Neural cell (in vitro differentiated cells): ENCODE measurements around the gene HECTD1. TPM values are rescaled to one million over a fixed set of nuclear protein-coding genes. Genes with fewer than 3 reads are reported as not detected.

Source experiments
- H2AFZ ChIP-seq: fragments of 200-600, 300-800 bp; sonication (generic), shearing (Covaris generic); 2 replicates; pipeline ENCODE4 v1.6.0; 2014; ENCODE audit warnings: low read depth, mild to moderate bottlenecking, antibody characterized with exemption, low read length, moderate library complexity
- H3F3A ChIP-seq: fragments of 200-600 bp; shearing (Covaris generic); 2 replicates; pipeline ENCODE4 v1.6.1; 2016; ENCODE audit warnings: mild to moderate bottlenecking, moderate library complexity, mixed read lengths, antibody characterized with exemption, low read length; ENCODE audit not compliant: insufficient read depth, poor library complexity, severe bottlenecking
- H3K27ac ChIP-seq: fragments of 200-600, 300-800 bp; sonication (generic), shearing (Covaris generic); 2 replicates; pipeline ENCODE4 v1.5.1; 2014; ENCODE audit warnings: mild to moderate bottlenecking, low read length, moderate library complexity
- H3K27me3 ChIP-seq: fragments of 300-800, 200-600 bp; sonication (generic), shearing (Covaris generic); 2 replicates; pipeline ENCODE4 v1.6.0; 2014; ENCODE audit warnings: mild to moderate bottlenecking, low read depth, low read length, moderate library complexity; ENCODE audit not compliant: insufficient read depth
- H3K36me3 ChIP-seq: fragments of 300-800, 200-600 bp; sonication (generic), shearing (Covaris generic); 2 replicates; pipeline ENCODE4 v1.5.1; 2014; ENCODE audit warnings: mild to moderate bottlenecking, antibody characterized with exemption, low read length, moderate library complexity; ENCODE audit not compliant: insufficient read depth
- H3K4me2 ChIP-seq: fragments of 300-800, 200-600 bp; sonication (generic), shearing (Covaris generic); 2 replicates; pipeline ENCODE4 v1.6.0; 2014; ENCODE audit warnings: mild to moderate bottlenecking, low read length
- H3K4me3 ChIP-seq: fragments of 300-800, 200-600 bp; sonication (generic), shearing (Covaris generic); 2 replicates; pipeline ENCODE4 v1.5.1; 2014; ENCODE audit warnings: mild to moderate bottlenecking, low read length, moderate library complexity
- H3K79me2 ChIP-seq: fragments of 200-600 bp; shearing (Covaris generic); replicated peaks from 2 replicates; pipeline ENCODE4 v1.6.0; 2014; ENCODE audit warnings: mild to moderate bottlenecking, low read length, moderate library complexity; ENCODE audit not compliant: insufficient read depth
- H3K9ac ChIP-seq: fragments of 300-800, 200-600 bp; sonication (generic), shearing (Covaris generic); 2 replicates; pipeline ENCODE4 v1.6.1; 2016; ENCODE audit warnings: mild to moderate bottlenecking, low read length, mixed read lengths
- H3K9me2 ChIP-seq: fragments of 200-600 bp; shearing (Covaris generic); 2 replicates; pipeline ENCODE4 v1.6.1; 2016; ENCODE audit warnings: mild to moderate bottlenecking, low read length, mixed read lengths; ENCODE audit not compliant: insufficient read depth
- H3K9me3 ChIP-seq: fragments of 200-600, 300-800 bp; sonication (generic), shearing (Covaris generic); 2 replicates; pipeline ENCODE4 v1.6.1; 2016; ENCODE audit warnings: mild to moderate bottlenecking, mixed run types, low read length, moderate library complexity, mixed read lengths
- H4K20me1 ChIP-seq: fragments of 200-600 bp; shearing (Covaris generic); 2 replicates; pipeline ENCODE4 v1.6.1; 2016; ENCODE audit warnings: mild to moderate bottlenecking, mixed run types; ENCODE audit not compliant: insufficient read depth
- EP300 ChIP-seq: fragments of 450-650 bp; conservative IDR thresholded peaks from 2 replicates; pipeline ENCODE4 v1.6.1; 2014; ENCODE audit warnings: antibody characterized with exemption, mild to moderate bottlenecking, moderate library complexity; ENCODE audit not compliant: poor library complexity, severe bottlenecking
- EZH2 ChIP-seq: fragments of 200-600, 300-800 bp; shearing (Covaris generic), sonication (generic); IDR thresholded peaks from 2 replicates; pipeline ENCODE4 v1.6.1; 2014; ENCODE audit warnings: antibody characterized with exemption, low read length, borderline replicate concordance, mild to moderate bottlenecking; ENCODE audit not compliant: insufficient read depth, poor library complexity, severe bottlenecking
- MXI1 ChIP-seq: fragments of 450-650 bp; conservative IDR thresholded peaks from 2 replicates; pipeline ENCODE4 v1.6.1; 2014; ENCODE audit warnings: antibody characterized with exemption, mild to moderate bottlenecking; ENCODE audit not compliant: poor library complexity, severe bottlenecking
- POLR2AphosphoS5 ChIP-seq: IDR thresholded peaks from 2 replicates; pipeline ENCODE4 v1.6.1; 2012
- RAD21 ChIP-seq: fragments of 450-650 bp; conservative IDR thresholded peaks from 2 replicates; pipeline ENCODE4 v1.6.1; 2014; ENCODE audit warnings: antibody characterized with exemption, mild to moderate bottlenecking, moderate library complexity
- SMC3 ChIP-seq: fragments of 450-650 bp; conservative IDR thresholded peaks from 2 replicates; pipeline ENCODE4 v1.6.1; 2014; ENCODE audit warnings: antibody characterized with exemption, mild to moderate bottlenecking, moderate library complexity; ENCODE audit not compliant: poor library complexity
- TAF1 ChIP-seq: IDR thresholded peaks from 2 replicates; pipeline ENCODE4 v1.6.1; 2012; ENCODE audit warnings: low read depth
- polyA plus RNA-seq: library from polyadenylated mRNA; depleted of rRNA; stranded (reverse); fragments of >200 nt; gene quantifications from 2 replicates; pipeline ENCODE4 v1.2.3, GENCODE V29; 2014
- TF ChIP-seq, protein P1 (sequence below): fragments of 450-650 bp; IDR thresholded peaks from 2 replicates; pipeline ENCODE4 v1.5.1; 2014; ENCODE audit warnings: antibody characterized with exemption, mild to moderate bottlenecking, moderate library complexity; ENCODE audit not compliant: poor library complexity, severe bottlenecking
- TF ChIP-seq, protein P2 (sequence below): IDR thresholded peaks from 2 replicates; pipeline ENCODE4 v1.6.1; 2012; ENCODE audit warnings: borderline replicate concordance

HECTD1 gene
- polyA plus RNA-seq, 1 donor from 2014 or later = 144 TPM

DNA sequence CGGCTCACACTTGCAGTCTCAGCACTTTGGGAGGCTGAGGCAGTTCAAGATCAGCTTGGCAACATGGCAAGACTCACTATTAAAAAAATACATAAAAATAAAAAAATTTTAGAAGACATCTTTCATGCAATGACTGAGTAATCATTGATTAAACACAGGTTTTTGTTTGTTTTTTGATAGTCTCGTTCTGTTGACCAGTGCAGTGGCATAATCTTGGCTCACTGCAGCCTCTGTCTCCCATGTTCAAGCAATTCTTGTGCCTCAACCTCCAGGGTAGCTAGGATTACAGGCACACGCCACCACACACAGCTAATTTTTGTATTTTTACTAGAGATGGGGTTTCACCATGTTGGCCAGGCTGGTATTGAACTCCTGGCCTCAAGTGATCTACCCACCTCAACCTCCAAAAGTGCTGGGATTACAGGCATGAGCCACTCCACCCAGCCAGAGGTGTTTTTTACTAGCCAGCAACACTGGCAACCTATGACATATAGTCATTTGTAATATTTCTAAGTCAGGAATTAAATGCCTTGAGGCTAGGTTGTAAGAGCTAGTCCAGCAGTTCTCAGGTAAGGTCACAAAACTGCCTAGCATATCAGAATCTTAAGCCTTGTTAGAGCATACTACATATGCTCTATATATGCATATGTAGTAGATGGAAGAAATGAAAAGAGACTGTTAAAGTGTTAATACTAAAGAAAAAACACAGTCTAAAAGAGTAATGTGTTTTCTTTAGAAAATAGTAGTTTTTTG, 27.1 kb downstream of the HECTD1 start:
- Histone ChIP-seq H3K27ac (no peak overlapping the region), H3K9ac (no peak overlapping the region), H3K9me2 (no peaks in the 10 kb centered on the region), H3K4me3 (no peak overlapping the region), H2AFZ (no peak overlapping the region), H3K79me2 (no peaks in the 10 kb centered on the region), H3K4me2 (no peak overlapping the region), H3K36me3 (peaks cover 3% of the 10 kb centered on the region), H3F3A (no peaks in the 10 kb centered on the region), H3K27me3 (no peaks in the 10 kb centered on the region), H3K9me3 (no peaks in the 10 kb centered on the region), H4K20me1 (no peaks in the 10 kb centered on the region)
- TF ChIP-seq TAF1 (no peak), SMC3 (no peak), RAD21 (no peak), EP300 (no peak), POLR2AphosphoS5 (no peak), EZH2 (no peak), MXI1 (no peak)
- TF ChIP-seq, protein P1, sequence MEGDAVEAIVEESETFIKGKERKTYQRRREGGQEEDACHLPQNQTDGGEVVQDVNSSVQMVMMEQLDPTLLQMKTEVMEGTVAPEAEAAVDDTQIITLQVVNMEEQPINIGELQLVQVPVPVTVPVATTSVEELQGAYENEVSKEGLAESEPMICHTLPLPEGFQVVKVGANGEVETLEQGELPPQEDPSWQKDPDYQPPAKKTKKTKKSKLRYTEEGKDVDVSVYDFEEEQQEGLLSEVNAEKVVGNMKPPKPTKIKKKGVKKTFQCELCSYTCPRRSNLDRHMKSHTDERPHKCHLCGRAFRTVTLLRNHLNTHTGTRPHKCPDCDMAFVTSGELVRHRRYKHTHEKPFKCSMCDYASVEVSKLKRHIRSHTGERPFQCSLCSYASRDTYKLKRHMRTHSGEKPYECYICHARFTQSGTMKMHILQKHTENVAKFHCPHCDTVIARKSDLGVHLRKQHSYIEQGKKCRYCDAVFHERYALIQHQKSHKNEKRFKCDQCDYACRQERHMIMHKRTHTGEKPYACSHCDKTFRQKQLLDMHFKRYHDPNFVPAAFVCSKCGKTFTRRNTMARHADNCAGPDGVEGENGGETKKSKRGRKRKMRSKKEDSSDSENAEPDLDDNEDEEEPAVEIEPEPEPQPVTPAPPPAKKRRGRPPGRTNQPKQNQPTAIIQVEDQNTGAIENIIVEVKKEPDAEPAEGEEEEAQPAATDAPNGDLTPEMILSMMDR = no peak
- TF ChIP-seq, protein P2, sequence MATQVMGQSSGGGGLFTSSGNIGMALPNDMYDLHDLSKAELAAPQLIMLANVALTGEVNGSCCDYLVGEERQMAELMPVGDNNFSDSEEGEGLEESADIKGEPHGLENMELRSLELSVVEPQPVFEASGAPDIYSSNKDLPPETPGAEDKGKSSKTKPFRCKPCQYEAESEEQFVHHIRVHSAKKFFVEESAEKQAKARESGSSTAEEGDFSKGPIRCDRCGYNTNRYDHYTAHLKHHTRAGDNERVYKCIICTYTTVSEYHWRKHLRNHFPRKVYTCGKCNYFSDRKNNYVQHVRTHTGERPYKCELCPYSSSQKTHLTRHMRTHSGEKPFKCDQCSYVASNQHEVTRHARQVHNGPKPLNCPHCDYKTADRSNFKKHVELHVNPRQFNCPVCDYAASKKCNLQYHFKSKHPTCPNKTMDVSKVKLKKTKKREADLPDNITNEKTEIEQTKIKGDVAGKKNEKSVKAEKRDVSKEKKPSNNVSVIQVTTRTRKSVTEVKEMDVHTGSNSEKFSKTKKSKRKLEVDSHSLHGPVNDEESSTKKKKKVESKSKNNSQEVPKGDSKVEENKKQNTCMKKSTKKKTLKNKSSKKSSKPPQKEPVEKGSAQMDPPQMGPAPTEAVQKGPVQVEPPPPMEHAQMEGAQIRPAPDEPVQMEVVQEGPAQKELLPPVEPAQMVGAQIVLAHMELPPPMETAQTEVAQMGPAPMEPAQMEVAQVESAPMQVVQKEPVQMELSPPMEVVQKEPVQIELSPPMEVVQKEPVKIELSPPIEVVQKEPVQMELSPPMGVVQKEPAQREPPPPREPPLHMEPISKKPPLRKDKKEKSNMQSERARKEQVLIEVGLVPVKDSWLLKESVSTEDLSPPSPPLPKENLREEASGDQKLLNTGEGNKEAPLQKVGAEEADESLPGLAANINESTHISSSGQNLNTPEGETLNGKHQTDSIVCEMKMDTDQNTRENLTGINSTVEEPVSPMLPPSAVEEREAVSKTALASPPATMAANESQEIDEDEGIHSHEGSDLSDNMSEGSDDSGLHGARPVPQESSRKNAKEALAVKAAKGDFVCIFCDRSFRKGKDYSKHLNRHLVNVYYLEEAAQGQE = no peak

DNA sequence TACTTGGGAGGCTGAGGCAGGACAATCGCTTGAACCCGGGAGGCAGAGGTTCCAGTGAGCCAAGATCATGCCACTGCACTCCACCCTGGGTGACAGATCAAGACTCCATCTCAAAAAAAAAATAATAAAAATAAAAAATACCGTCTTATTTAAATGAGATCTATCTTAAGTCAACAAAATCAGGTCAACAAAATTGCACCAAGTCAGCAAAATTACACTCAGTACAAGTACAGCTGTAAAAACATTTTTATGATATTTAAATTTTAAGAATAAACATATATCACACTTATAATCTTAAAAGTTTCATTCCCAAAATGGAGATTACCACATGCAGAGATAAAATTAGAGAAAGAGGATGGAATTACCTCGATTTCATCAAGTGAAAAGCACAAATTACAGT, 33.2 kb downstream of the HECTD1 start:
- no peaks in the 10 kb centered on the region for H3K9me3 ChIP-seq
- no peaks in the 10 kb centered on the region for H4K20me1 ChIP-seq
- no peaks in the 10 kb centered on the region for H3K27me3 ChIP-seq
- H3K79me2 ChIP-seq = no peaks in the 10 kb centered on the region
- H3K4me2 ChIP-seq = no peak overlapping the region
- H3K27ac ChIP-seq = no peak overlapping the region
- H3K4me3 ChIP-seq = no peak overlapping the region
- no peaks in the 10 kb centered on the region for H3F3A ChIP-seq
- H3K9me2 ChIP-seq = no peaks in the 10 kb centered on the region
- TF ChIP-seq SMC3 (no peak), POLR2AphosphoS5 (no peak), EP300 (no peak), MXI1 (no peak), TAF1 (no peak), EZH2 (no peak)
- TF ChIP-seq, protein P2 = no peak
- TF ChIP-seq, protein P1 = no peak
- H2AFZ ChIP-seq = no peak overlapping the region
- H3K9ac ChIP-seq = no peak overlapping the region
- peaks cover 12% of the 10 kb centered on the region for H3K36me3 ChIP-seq
